ENCODE results near the gene SLC25A51.

- no peak for TF ChIP-seq RAD21 (IDR thresholded peaks at IDR 0.05)
- TF ChIP-seq, protein P1, sequence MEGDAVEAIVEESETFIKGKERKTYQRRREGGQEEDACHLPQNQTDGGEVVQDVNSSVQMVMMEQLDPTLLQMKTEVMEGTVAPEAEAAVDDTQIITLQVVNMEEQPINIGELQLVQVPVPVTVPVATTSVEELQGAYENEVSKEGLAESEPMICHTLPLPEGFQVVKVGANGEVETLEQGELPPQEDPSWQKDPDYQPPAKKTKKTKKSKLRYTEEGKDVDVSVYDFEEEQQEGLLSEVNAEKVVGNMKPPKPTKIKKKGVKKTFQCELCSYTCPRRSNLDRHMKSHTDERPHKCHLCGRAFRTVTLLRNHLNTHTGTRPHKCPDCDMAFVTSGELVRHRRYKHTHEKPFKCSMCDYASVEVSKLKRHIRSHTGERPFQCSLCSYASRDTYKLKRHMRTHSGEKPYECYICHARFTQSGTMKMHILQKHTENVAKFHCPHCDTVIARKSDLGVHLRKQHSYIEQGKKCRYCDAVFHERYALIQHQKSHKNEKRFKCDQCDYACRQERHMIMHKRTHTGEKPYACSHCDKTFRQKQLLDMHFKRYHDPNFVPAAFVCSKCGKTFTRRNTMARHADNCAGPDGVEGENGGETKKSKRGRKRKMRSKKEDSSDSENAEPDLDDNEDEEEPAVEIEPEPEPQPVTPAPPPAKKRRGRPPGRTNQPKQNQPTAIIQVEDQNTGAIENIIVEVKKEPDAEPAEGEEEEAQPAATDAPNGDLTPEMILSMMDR (IDR thresholded peaks at IDR 0.05; ENCODE audit: low read depth, low read length, missing input control), result no peak
- no peak for TF ChIP-seq EGR1 (IDR thresholded peaks at IDR 0.05; ENCODE audit: low read depth in 2 of 2)
- no peak for TF ChIP-seq SP1 (IDR thresholded peaks at IDR 0.05)
- no peak for TF ChIP-seq YY1 (IDR thresholded peaks at IDR 0.05)
- TF ChIP-seq, protein P2, sequence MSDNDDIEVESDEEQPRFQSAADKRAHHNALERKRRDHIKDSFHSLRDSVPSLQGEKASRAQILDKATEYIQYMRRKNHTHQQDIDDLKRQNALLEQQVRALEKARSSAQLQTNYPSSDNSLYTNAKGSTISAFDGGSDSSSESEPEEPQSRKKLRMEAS (IDR thresholded peaks at IDR 0.05), result no peak
- TF ChIP-seq ATF3 (IDR thresholded peaks at IDR 0.05), result no peak
Observed at GRCh38 chr9:37935096-37935495, 31.2 kb upstream of the SLC25A51 start.
